K562 (cell line): Measurements from ENCODE around the gene NSMCE1. TPM values are rescaled to one million over a fixed set of nuclear protein-coding genes. Genes with fewer than 3 reads are reported as not detected.
A peak's percentile ranks its signal among the peaks of the same experiment; 100 is the strongest.

Experiments used
- ATAC-seq: fragments of 200-7000 bp; cut with Tn5 transposase; 3 replicates; pipeline ENCODE4 v1.9.1; 2020; ENCODE audit warnings: moderate library complexity
- BruUV-seq: library from RNA; stranded (reverse); fragments of 400-500 nt; replicated peaks from 2 replicates; lab custom pipeline; 2021; lab: Mats Ljungman, UMichigan
- CTCF ChIA-PET: fragments of 300-600 bp; formaldehyde crosslinking; extraction: SDS; loops from one replicate; lab custom pipeline; 2021; ENCODE audit warnings: low intra/inter-chr PET ratio; lab: Yijun Ruan, JAX
- POLR2A ChIA-PET: fragments of 300-600, 350-650 bp; sonication (Branson Sonifier 250); formaldehyde crosslinking; extraction: SDS; loops from one replicate; lab custom pipeline; 2021; ENCODE audit warnings: antibody characterized with exemption, inconsistent platforms; lab: Yijun Ruan, JAX
- DNase-seq, 4 experiments: peaks; one replicate each; pipeline versions ENCODE4 v3.0.0 to v3.0.0-alpha.2; 2011 to 2018; ENCODE audit warnings: low spot score in 3 of 4, mixed read lengths in 3 of 4; ENCODE audit errors: extremely low read depth in 1 of 4
- FAIRE-seq: peaks from 2 replicates; lab custom pipeline; 2011; peaks lifted over from hg19 to GRCh38; lab: Jason Lieb, UNC
- H2AFZ ChIP-seq: 2 replicates; pipeline ENCODE4 v1.6.0; 2011; ENCODE audit warnings: low read depth, low read length, control low read depth, inconsistent platforms
- H3K27ac ChIP-seq: fragments of 200-600 bp; 3 replicates; pipeline ENCODE4 v1.8.0; 2011; ENCODE audit warnings: low read depth, mild to moderate bottlenecking, control low read depth, inconsistent platforms, low read length, moderate library complexity, mixed read lengths; ENCODE audit errors: extremely low read depth
- H3K27me3 ChIP-seq, 2 experiments: fragments of 300-600 bp in 1 of 2; 2 replicates in 1 of 2; 3 replicates in 1 of 2; pipeline versions ENCODE4 v1.6.0 to v1.8.0; 2011; ENCODE audit warnings: inconsistent platforms in 2 of 2, low read length in 2 of 2, mild to moderate bottlenecking in 1 of 2, mixed read lengths in 1 of 2, moderate library complexity in 1 of 2; ENCODE audit not compliant: control insufficient read depth in 2 of 2, insufficient read depth in 2 of 2
- H3K36me3 ChIP-seq: fragments of 300-600 bp; 3 replicates; pipeline ENCODE4 v1.8.0; 2011; ENCODE audit warnings: mild to moderate bottlenecking, low read length, inconsistent platforms; ENCODE audit not compliant: control insufficient read depth, insufficient read depth
- H3K4me1 ChIP-seq, 2 experiments: fragments of 200-600 bp in 1 of 2; replicated peaks in 1 of 2; 2 replicates in 1 of 2; 3 replicates in 1 of 2; pipeline versions ENCODE4 v1.5.1 to v1.8.0; 2011; ENCODE audit warnings: inconsistent platforms in 2 of 2, low read length in 2 of 2, mild to moderate bottlenecking in 1 of 2, mixed read lengths in 1 of 2, moderate library complexity in 1 of 2; ENCODE audit not compliant: control insufficient read depth in 2 of 2, insufficient read depth in 2 of 2
- H3K4me2 ChIP-seq: 2 replicates; pipeline ENCODE4 v1.6.1; 2011; ENCODE audit warnings: low read length, control low read depth, inconsistent platforms, mixed read lengths; ENCODE audit not compliant: insufficient read depth
- H3K4me3 ChIP-seq: fragments of 200-600 bp; sonication (generic), shearing (Covaris generic); 2 replicates; pipeline ENCODE4 v1.5.1; 2016; ENCODE audit warnings: control low read depth, inconsistent platforms
- H3K79me2 ChIP-seq: fragments of 200-600 bp; 3 replicates; pipeline ENCODE4 v1.8.0; 2011; ENCODE audit warnings: low read length, inconsistent platforms; ENCODE audit not compliant: control insufficient read depth, insufficient read depth
- H3K9ac ChIP-seq, 2 experiments: 2 replicates each; pipeline versions ENCODE4 v1.6.0 to v1.6.1; 2011; ENCODE audit warnings: low read depth in 2 of 2, low read length in 2 of 2, control low read depth in 1 of 2, inconsistent platforms in 1 of 2, mild to moderate bottlenecking in 1 of 2, mixed read lengths in 1 of 2; ENCODE audit not compliant: insufficient read depth in 1 of 2
- H3K9me1 ChIP-seq: one replicate; pipeline ENCODE4 v1.6.0; 2011; ENCODE audit warnings: inconsistent platforms, mild to moderate bottlenecking, low read length, moderate library complexity; ENCODE audit not compliant: control insufficient read depth, insufficient read depth
- H3K9me3 ChIP-seq: replicated peaks from 2 replicates; pipeline ENCODE4 v1.5.1; 2011; ENCODE audit warnings: low read depth, low read length, inconsistent platforms; ENCODE audit not compliant: control insufficient read depth, insufficient read depth
- H4K20me1 ChIP-seq: replicated peaks from 2 replicates; pipeline ENCODE4 v1.6.1; 2011; ENCODE audit warnings: low read length, inconsistent platforms, mixed read lengths; ENCODE audit not compliant: control insufficient read depth, insufficient read depth
- BACH1 ChIP-seq: fragments of 200-800 bp; sonication (Bioruptor generic); IDR thresholded peaks from 2 replicates; pipeline ENCODE4 v1.6.1; 2016; ENCODE audit warnings: missing genetic modification characterization, missing compliant biosample characterization
- LEF1 ChIP-seq: fragments of 450-650 bp; IDR thresholded peaks from 2 replicates; pipeline ENCODE4 v1.6.1; 2016; ENCODE audit warnings: mild to moderate bottlenecking
- RBM22 ChIP-seq: fragments of 200-400 bp; formaldehyde crosslinking; IDR thresholded peaks from 2 replicates; pipeline ENCODE4 v1.6.1; 2018; ENCODE audit warnings: low read length, low read depth; ENCODE audit not compliant: poor library complexity, severe bottlenecking
- RBM25 ChIP-seq: fragments of 200-400 bp; formaldehyde crosslinking; IDR thresholded peaks from 2 replicates; pipeline ENCODE4 v1.6.1; 2018; ENCODE audit warnings: low read length, low read depth, moderate library complexity; ENCODE audit not compliant: severe bottlenecking
- ZNF121 ChIP-seq: sonication (generic); formaldehyde crosslinking; conservative IDR thresholded peaks from 2 replicates; pipeline ENCODE4 v1.8.0; 2022; ENCODE audit warnings: missing genetic modification reagents
- ZNF785 ChIP-seq: fragments of 250-450 bp; sonication (Bioruptor Pico); IDR thresholded peaks from 2 replicates; pipeline ENCODE4 v1.4.0; 2020; ENCODE audit warnings: mild to moderate bottlenecking
- WGBS: fragments of 100-300 bp; shearing (Covaris generic); methylation state at CpG from one replicate; pipeline ENCODE4 v1.1.6; 2016; ENCODE audit warnings: low coverage, mixed read lengths; ENCODE audit not compliant: insufficient coverage; ENCODE audit errors: missing lambda C conversion rate; 5-methylcytosine and 5-hydroxymethylcytosine counted together
- in situ Hi-C: fragments of 300-500 bp; cut with MboI; formaldehyde crosslinking; loops from 4 replicates; pipeline ENCODE4 v1.15.0; 2018; ENCODE audit warnings: inconsistent platforms, mixed read lengths
- intact Hi-C: fragments of 100-400 bp; cut with micrococcal nuclease; formaldehyde crosslinking; loops from 2 replicates; pipeline ENCODE4 v1.14.2; 2022
- polyA plus RNA-seq, 8 experiments: library from polyadenylated mRNA; depleted of rRNA in 4 of 8; stranded (reverse) in 5 of 8; unstranded in 3 of 8; fragments of >200 nt; fragmentation: Nextera tagmentation in 2 of 8; fragmentation: Illumina TruSeq in 1 of 8; extraction: Ambion mirVana in 2 of 8; extraction: Trizol in 1 of 8; gene quantifications; 2 replicates each; pipeline versions ENCODE4 v1.2.1 to v1.2.3, GENCODE V29; 2011 to 2014; ENCODE audit warnings: inconsistent platforms in 1 of 8, missing spikeins in 1 of 8
- total RNA-seq, 7 experiments: library from RNA; depleted of rRNA in 6 of 7; stranded (reverse); fragments of >200 nt in 6 of 7; fragmentation: Illumina TruSeq in 2 of 7; extraction: Trizol in 2 of 7; gene quantifications; 2 replicates each; pipeline versions ENCODE4 v1.2.1 to v1.2.3, GENCODE V29; 2011 to 2021; ENCODE audit warnings: low replicate concordance in 1 of 7
- TF ChIP-seq, protein P1 (sequence below): fragments of 450-650 bp; IDR thresholded peaks from 2 replicates; pipeline ENCODE4 v1.6.1; 2016; ENCODE audit warnings: missing biosample characterization, missing genetic modification characterization
- TF ChIP-seq, protein P2 (sequence below): sonication (generic); formaldehyde crosslinking; IDR thresholded peaks from 2 replicates; pipeline ENCODE4 v1.8.0; 2022; ENCODE audit warnings: mild to moderate bottlenecking, missing genetic modification reagents
- TF ChIP-seq, protein P3 (sequence below), 2 experiments: fragments of 450-650 bp in 1 of 2; sonication (generic) in 1 of 2; formaldehyde crosslinking in 1 of 2; IDR thresholded peaks in 1 of 2; conservative IDR thresholded peaks in 1 of 2; 2 replicates each; pipeline versions ENCODE4 v1.6.1 to v1.8.1; 2016 to 2023; ENCODE audit warnings: mild to moderate bottlenecking in 2 of 2, moderate library complexity in 2 of 2, inconsistent platforms in 1 of 2, missing genetic modification reagents in 1 of 2

NSMCE1 gene
- total and polyA plus RNA-seq, 9 of the 15 experiments (the other 6 are each of a cell fraction or from before 2014, with no cell fraction given) = 52.1 to 163 (median 61.5) TPM

DNA sequence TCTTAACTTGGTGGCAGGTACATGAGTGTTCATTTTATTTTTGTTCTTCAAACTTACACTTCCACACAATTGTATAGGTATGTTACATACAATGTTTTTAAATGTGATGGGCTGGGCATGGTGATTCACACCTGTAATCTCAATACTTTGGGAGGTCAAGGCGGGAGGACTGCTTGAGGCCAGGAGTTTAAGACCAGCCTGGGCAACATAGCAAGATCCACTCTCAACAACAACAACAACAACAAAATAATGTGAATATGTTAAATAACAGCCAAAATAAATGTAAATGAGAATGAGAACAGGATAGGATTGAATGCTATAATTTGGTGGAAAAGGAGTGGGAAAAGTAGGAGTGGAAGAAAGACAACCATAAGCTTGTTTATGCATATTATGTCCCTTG, 2.6 kb downstream of the NSMCE1 start:
- Histone ChIP-seq H3K9ac (no peak overlapping the region), H3K4me3 (no peak overlapping the region), H3K9me1 (no peaks in the 10 kb centered on the region), H3K4me2 (no peak overlapping the region), H4K20me1 (no peaks in the 10 kb centered on the region), H3K79me2 (peaks cover 27% of the 10 kb centered on the region), H2AFZ (no peak overlapping the region), H3K27me3 (no peaks in the 10 kb centered on the region), H3K9me3 (no peaks in the 10 kb centered on the region), H3K27ac (no peak overlapping the region), H3K36me3 (no peaks in the 10 kb centered on the region; the same call in 2 of the 3 replicates), H3K4me1 (peaks cover 4 to 7% of the 10 kb centered on the region in 2 experiments; a peak in 3 of 5 replicates)
- TF ChIP-seq RBM22 (no peak), BACH1 (tag) (no peak), RBM25 (peak; percentile 54), ZNF121 (peak; percentile 63)
- no TSS peak for BruUV-seq
- DNase-seq (no peak), ATAC-seq (no peak), FAIRE-seq (no peak)
- POLR2A ChIA-PET = no interaction called here
- WGBS = 86% methylated on average over 1 of the region's 1 CpG
- intact Hi-C loops = no loop called here
- in situ Hi-C loops = no loop called here
- CTCF ChIA-PET = no interaction called here

DNA sequence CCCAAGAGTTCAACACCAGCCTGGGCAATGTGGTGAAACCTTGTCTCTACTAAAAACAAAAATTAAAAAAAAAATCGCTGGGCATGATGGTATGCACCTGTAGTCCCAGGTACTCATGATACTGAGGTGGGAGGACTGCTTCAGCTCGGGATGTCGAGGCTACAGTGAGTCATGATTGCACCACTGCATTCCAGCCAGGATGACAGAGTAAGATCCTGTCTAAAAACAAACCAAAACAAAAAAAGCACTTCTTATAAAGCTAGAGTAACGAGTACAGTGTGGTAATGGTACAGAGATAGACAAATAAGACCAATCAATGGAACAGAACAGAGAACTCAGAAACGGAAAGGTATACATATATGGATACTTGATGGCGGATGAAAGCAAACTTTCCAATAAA, 4.4 kb downstream of the NSMCE1 start:
- Histone ChIP-seq H2AFZ (no peak overlapping the region), H3K4me2 (no peak overlapping the region), H3K79me2 (peaks cover 23% of the 10 kb centered on the region), H4K20me1 (no peaks in the 10 kb centered on the region), H3K27ac (no peak overlapping the region), H3K9me1 (no peaks in the 10 kb centered on the region), H3K4me3 (no peak overlapping the region), H3K9ac (no peak overlapping the region), H3K27me3 (no peaks in the 10 kb centered on the region), H3K36me3 (no peaks in the 10 kb centered on the region; the same call in 2 of the 3 replicates), H3K9me3 (no peaks in the 10 kb centered on the region), H3K4me1 (peaks cover under 1 to 4% of the 10 kb centered on the region in 2 experiments; a peak in 2 of 5 replicates)
- DNase-seq (no peak), FAIRE-seq (no peak), ATAC-seq (no peak)
- CTCF ChIA-PET = no interaction called here
- in situ Hi-C loops (no loop called here), intact Hi-C loops (no loop called here)
- WGBS = 36% methylated on average over 6 of the region's 6 CpGs
- POLR2A ChIA-PET = no interaction called here
- BruUV-seq = no TSS peak
- TF ChIP-seq ZNF785 = no peak
- TF ChIP-seq, protein P1, sequence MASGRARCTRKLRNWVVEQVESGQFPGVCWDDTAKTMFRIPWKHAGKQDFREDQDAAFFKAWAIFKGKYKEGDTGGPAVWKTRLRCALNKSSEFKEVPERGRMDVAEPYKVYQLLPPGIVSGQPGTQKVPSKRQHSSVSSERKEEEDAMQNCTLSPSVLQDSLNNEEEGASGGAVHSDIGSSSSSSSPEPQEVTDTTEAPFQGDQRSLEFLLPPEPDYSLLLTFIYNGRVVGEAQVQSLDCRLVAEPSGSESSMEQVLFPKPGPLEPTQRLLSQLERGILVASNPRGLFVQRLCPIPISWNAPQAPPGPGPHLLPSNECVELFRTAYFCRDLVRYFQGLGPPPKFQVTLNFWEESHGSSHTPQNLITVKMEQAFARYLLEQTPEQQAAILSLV (tag) = no peak
- TF ChIP-seq, protein P2, sequence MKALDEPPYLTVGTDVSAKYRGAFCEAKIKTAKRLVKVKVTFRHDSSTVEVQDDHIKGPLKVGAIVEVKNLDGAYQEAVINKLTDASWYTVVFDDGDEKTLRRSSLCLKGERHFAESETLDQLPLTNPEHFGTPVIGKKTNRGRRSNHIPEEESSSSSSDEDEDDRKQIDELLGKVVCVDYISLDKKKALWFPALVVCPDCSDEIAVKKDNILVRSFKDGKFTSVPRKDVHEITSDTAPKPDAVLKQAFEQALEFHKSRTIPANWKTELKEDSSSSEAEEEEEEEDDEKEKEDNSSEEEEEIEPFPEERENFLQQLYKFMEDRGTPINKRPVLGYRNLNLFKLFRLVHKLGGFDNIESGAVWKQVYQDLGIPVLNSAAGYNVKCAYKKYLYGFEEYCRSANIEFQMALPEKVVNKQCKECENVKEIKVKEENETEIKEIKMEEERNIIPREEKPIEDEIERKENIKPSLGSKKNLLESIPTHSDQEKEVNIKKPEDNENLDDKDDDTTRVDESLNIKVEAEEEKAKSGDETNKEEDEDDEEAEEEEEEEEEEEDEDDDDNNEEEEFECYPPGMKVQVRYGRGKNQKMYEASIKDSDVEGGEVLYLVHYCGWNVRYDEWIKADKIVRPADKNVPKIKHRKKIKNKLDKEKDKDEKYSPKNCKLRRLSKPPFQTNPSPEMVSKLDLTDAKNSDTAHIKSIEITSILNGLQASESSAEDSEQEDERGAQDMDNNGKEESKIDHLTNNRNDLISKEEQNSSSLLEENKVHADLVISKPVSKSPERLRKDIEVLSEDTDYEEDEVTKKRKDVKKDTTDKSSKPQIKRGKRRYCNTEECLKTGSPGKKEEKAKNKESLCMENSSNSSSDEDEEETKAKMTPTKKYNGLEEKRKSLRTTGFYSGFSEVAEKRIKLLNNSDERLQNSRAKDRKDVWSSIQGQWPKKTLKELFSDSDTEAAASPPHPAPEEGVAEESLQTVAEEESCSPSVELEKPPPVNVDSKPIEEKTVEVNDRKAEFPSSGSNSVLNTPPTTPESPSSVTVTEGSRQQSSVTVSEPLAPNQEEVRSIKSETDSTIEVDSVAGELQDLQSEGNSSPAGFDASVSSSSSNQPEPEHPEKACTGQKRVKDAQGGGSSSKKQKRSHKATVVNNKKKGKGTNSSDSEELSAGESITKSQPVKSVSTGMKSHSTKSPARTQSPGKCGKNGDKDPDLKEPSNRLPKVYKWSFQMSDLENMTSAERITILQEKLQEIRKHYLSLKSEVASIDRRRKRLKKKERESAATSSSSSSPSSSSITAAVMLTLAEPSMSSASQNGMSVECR (CRISPR knock-in tag) = no peak
- TF ChIP-seq LEF1 = no peak
- TF ChIP-seq, protein P3, sequence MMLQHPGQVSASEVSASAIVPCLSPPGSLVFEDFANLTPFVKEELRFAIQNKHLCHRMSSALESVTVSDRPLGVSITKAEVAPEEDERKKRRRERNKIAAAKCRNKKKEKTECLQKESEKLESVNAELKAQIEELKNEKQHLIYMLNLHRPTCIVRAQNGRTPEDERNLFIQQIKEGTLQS (IDR thresholded peaks at IDR 0.05) = peak; percentile 82
- TF ChIP-seq, protein P3 (CRISPR knock-in tag; conservative IDR thresholded peaks at IDR 0.05) = no peak
